ENCODE data around the gene PIGN.

- no peak for TF ChIP-seq SIN3A (IDR thresholded peaks at IDR 0.05; ENCODE audit: borderline replicate concordance, insufficient read depth, low read length)
- no peak for TF ChIP-seq REST (IDR thresholded peaks at IDR 0.05; ENCODE audit: insufficient read depth in 1 of 2, low read depth in 2 of 2, low read length in 2 of 2)
These were observed 19.0 kb upstream of the PIGN start for GRCh38 chr18:62205824-62206223.

All from PFSK-1 (cell line).